Adipocyte (in vitro differentiated cells): ENCODE results near the gene PCSK7.

Experiments used
- DNase-seq: peaks from one replicate; pipeline ENCODE4 v3.0.0-alpha.2; 2015; ENCODE audit warnings: low read depth
- H3K27me3 ChIP-seq: replicated peaks from 2 replicates; pipeline ENCODE4 v1.7.0; 2013; ENCODE audit warnings: mild to moderate bottlenecking, low read length, moderate library complexity; ENCODE audit not compliant: control insufficient read depth, insufficient read depth
- H3K36me3 ChIP-seq: 2 replicates; pipeline ENCODE4 v1.7.0; 2013; ENCODE audit warnings: low read length, mild to moderate bottlenecking, moderate library complexity; ENCODE audit not compliant: control insufficient read depth, insufficient read depth, severe bottlenecking
- H3K4me1 ChIP-seq: 2 replicates; pipeline ENCODE4 v1.7.0; 2013; ENCODE audit warnings: mild to moderate bottlenecking, low read length, moderate library complexity; ENCODE audit not compliant: control insufficient read depth, insufficient read depth
- H3K4me3 ChIP-seq: 2 replicates; pipeline ENCODE4 v1.7.0; 2013; ENCODE audit warnings: mild to moderate bottlenecking, low read length, moderate library complexity
- H3K9ac ChIP-seq: 2 replicates; pipeline ENCODE4 v1.7.0; 2013; ENCODE audit warnings: mild to moderate bottlenecking, low read length, moderate library complexity
- H3K9me3 ChIP-seq: 2 replicates; pipeline ENCODE4 v1.7.0; 2013; ENCODE audit warnings: mild to moderate bottlenecking, low read length, moderate library complexity; ENCODE audit not compliant: control insufficient read depth

PCSK7 gene

DNA sequence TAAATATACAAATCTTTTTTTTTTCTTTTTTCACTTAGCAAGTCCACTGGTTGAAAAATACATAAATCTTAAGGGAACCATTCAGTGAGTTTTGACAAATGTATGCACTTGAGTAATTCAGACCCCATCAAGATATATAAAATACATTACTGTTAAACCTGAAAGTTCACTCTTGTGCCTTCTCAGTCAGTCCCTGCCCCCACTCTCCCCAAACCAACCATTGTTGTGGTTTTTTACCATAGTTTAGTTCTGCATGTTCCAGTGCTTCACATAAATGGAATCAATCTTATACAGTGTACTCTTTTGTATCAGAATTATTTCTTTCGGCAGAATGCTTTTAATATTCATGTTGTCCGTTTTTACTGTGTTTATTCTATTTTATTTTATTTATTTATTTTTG lies 26.7 kb upstream of the PCSK7 start:
- Histone ChIP-seq H3K36me3 (peaks cover 31% of the 10 kb centered on the region), H3K4me1 (peaks cover 15% of the 10 kb centered on the region), H3K9ac (no peak overlapping the region), H3K4me3 (no peak overlapping the region), H3K9me3 (no peaks in the 10 kb centered on the region), H3K27me3 (no peaks in the 10 kb centered on the region)
- DNase-seq: no peak

DNA sequence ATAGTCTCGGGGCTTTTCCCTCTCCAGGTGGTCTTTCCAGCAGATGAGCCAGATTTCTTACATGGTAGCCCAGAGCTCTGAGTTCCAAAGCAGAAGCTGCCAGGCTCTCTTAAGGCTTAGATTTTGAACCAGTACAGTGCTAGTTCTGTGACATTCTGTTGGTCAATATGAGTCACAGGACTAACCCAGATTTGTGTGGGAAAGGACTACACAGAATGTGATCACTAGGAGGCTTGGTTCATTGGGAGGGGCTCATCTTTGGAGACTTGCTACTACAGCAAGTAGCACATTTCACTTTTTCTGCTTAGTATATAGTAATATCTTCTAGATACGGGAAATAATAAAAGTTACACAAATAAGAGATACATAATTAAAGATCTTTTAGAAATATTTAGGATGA lies 24.7 kb upstream of the PCSK7 start:
- peaks cover 15% of the 10 kb centered on the region for H3K4me1 ChIP-seq
- no peak for DNase-seq
- H3K36me3 ChIP-seq: peaks cover 29% of the 10 kb centered on the region
- no peak overlapping the region for H3K9ac ChIP-seq
- H3K27me3 ChIP-seq: no peaks in the 10 kb centered on the region
- H3K9me3 ChIP-seq: no peaks in the 10 kb centered on the region
- H3K4me3 ChIP-seq: no peak overlapping the region

DNA sequence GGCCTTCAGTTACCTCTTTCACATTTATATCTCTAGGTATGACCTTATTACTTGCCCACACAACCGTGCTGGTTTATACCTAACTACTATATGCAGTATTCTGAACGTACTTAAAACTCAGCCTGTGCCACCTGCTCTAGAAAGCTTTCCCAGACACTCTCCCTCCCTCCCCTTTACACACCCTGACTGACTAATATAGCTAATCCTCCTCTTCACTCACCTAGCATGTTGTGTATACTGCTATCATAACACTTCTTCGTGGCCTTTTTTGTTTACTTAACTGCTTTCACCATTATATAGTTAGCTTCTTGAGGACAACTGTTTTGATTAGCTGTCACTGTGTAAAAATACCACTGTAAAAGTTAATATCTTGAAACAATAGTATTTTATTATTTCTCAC lies 24.1 kb upstream of the PCSK7 start:
- Histone ChIP-seq H3K27me3 (no peaks in the 10 kb centered on the region), H3K36me3 (peaks cover 24% of the 10 kb centered on the region), H3K9me3 (no peaks in the 10 kb centered on the region), H3K4me1 (peaks cover 15% of the 10 kb centered on the region), H3K4me3 (no peak overlapping the region), H3K9ac (no peak overlapping the region)
- DNase-seq: no peak

DNA sequence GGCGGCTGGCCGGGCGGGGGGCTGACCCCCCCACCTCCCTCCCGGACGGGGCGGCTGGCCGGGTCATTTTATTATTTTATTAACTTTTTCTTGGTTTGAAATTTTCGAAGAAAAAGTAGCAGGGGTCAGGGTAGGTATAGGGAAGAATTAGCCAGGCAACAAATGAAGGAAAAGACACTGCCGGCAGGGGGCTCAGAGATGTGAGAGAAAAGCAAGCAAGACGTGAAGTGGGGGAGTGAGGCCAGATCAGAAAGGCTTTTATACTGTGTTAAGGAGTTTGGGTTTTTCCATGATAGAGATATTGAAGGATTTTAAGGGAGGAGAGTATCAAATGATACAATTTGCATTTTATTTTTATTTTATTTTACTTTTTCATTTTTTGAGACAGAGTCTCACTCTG lies 19.6 kb upstream of the PCSK7 start:
- Histone ChIP-seq H3K36me3 (peaks cover 51% of the 10 kb centered on the region), H3K9ac (no peak overlapping the region), H3K4me3 (no peak overlapping the region), H3K4me1 (no peaks in the 10 kb centered on the region), H3K27me3 (no peaks in the 10 kb centered on the region), H3K9me3 (no peaks in the 10 kb centered on the region)
- DNase-seq: no peak

DNA sequence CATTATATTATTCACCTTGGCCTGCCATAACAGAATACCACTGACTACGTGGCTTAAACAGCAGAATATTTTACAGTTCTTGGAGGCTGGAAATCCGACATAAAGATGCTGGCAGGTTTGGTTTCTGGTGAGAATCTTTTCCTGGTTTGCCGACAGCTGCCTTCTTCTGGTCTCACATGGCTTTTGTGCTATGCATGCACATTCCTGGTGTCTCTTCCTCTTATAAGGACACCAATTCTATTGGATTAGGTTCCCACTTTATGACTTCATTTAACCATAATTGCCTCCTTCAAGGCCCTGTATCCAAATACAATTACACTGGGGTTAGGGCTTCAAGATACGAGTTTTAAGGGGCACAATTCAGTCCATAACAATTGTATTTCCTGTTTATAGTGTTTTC lies 17.7 kb upstream of the PCSK7 start:
- Histone ChIP-seq H3K4me1 (no peaks in the 10 kb centered on the region), H3K27me3 (no peaks in the 10 kb centered on the region), H3K36me3 (peaks cover 58% of the 10 kb centered on the region), H3K4me3 (no peak overlapping the region), H3K9me3 (no peaks in the 10 kb centered on the region), H3K9ac (no peak overlapping the region)
- no peak for DNase-seq

DNA sequence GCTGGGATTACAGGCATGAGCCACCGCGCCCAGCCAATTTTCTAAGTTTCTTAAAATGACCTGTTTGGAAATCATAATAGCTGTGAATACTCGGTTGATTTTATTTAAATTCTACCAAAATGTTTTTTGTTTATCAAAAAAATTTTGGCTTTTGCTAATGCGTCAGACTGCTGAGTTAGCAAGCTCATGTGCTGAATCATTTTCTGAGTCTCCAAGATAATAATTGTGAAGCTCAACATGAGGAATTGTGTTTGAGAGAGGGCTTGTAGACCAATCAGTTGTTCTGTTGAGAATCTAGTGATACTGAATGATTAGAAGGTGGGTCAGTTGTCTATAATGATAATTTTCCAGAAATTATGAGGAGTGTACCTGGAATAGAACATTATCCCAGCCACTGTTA lies 16.5 kb upstream of the PCSK7 start:
- H3K4me1 ChIP-seq: no peaks in the 10 kb centered on the region

DNA sequence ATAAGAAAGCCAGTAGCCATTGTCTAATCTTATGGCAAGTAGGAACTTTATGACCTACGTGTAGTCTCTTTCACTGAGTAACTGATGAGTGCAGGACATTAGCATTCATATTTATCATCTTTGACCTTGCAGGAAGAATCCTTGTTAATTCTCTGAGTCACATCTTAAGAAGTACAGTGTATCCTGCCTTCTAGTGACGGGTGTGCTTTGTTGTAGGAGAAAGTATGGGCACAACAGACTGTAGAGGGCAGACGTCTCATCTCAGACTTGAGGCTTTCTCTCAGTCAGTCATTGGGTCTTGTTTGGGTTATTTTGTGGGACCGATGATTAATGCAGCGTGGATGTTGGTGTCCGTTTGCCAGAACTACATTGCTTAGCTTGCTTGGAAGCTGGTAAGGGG lies 7.4 kb upstream of the PCSK7 start:
- no peaks in the 10 kb centered on the region for H3K27me3 ChIP-seq
- H3K36me3 ChIP-seq: peaks cover 24% of the 10 kb centered on the region

More for the DNA sequence above, 16.5 kb upstream of the PCSK7 start:
- Histone ChIP-seq H3K36me3 (peaks cover 57% of the 10 kb centered on the region), H3K4me3 (no peak overlapping the region), H3K27me3 (no peaks in the 10 kb centered on the region), H3K9me3 (no peaks in the 10 kb centered on the region), H3K9ac (no peak overlapping the region)
- no peak for DNase-seq

DNA sequence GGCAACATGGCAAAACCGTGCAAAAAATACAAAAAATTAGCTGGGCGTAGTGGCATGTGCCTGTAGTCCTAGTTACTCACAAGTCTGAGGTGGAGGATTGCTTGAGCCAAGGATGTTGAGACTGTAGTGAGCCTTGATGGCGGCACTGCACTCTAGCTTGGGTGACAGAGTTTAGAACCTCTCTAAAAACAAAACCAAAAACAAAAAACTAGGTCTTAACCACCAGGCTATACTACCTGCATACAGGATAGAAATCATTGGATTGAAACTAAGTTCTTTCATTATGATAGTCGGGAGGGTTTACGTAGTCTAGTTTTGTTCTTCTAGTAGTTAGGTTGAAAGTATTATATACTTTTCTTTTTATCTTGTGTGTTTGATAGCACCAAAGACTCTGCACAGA lies 6.3 kb upstream of the PCSK7 start:
- peaks cover 15% of the 10 kb centered on the region for H3K4me1 ChIP-seq
- no peak overlapping the region for H3K9ac ChIP-seq
- H3K27me3 ChIP-seq: no peaks in the 10 kb centered on the region
- peaks cover 20% of the 10 kb centered on the region for H3K36me3 ChIP-seq
- H3K9me3 ChIP-seq: no peaks in the 10 kb centered on the region
- H3K4me3 ChIP-seq: no peak overlapping the region
- no peak for DNase-seq

More for the DNA sequence above, 7.4 kb upstream of the PCSK7 start:
- DNase-seq: peak; percentile 73
- Histone ChIP-seq H3K9me3 (no peaks in the 10 kb centered on the region), H3K4me3 (no peak overlapping the region), H3K4me1 (peaks cover 5% of the 10 kb centered on the region), H3K9ac (no peak overlapping the region)

DNA sequence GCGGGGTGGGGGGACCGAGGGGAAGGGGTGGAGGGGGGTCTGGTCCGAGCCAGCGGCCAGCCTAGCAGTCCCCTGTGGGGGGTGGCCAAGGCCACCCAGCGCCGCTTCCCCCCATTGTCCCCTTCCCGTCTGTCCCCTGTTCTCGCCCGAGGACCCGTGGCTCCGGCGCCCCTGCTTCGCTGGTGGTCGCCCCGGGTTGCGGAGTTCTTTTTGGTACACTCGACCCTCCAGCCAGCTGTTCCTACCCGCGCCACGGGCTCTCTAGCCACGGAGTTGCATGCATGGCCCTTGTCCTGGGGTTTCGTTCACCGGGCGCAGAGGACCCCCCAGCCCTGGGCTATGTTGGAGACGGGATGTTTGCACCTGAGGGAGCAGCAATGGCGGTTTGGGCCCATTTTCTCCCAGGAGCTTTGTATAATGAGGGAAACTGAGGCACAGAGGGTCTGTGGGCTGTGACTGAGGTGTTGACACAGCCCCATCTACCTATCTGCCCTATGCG lies 1.1 kb upstream of the PCSK7 start:
- peak overlapping the region; percentile 96 for H3K4me3 ChIP-seq
- peaks cover 29% of the 10 kb centered on the region for H3K4me1 ChIP-seq
- peaks cover 27% of the 10 kb centered on the region for H3K36me3 ChIP-seq
- H3K27me3 ChIP-seq: no peaks in the 10 kb centered on the region
- H3K9me3 ChIP-seq: no peaks in the 10 kb centered on the region
- H3K9ac ChIP-seq: peak overlapping the region; percentile 95
- DNase-seq: peak; percentile 41

DNA sequence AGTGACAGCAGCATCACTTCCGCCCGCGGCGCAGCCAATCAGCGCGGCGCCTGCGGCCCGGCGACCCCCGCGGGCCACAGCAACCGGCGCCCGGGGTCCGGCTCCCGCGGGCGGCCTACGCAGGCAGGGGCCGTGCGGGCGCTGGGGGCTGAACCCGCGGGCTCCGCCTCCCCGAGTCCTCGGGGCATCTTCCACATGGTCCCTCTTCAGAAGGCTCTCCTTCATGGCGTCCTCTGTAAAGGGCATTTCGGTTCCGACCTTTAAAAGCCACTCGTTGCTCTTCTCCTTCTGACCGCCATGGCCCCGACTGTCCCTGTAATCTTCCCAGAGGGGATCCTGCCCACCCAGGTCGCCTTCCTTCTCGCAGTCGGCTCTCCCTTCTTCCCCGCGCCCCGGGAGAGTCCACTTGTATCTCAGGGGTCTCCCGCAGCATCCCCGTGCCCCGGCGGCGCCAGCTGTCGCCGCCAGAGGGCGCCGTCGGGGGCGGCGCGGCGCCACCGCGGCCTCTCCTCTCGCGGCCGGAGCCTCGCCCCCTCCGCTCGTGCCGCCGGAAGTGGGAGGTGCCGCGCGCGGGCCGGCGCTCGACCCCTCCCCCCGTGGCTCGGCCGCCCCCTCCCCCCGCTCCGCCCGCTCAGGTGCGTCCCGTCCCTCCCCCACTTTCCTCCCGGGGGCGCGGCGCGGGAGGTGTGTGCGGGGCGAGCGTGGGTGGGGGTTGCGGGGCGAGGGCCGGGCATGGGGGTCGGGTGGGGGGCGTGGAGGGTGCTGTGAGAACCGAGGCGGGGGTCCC lies 412 bp upstream of the PCSK7 start, which contains the start of gene RNF214:
RNF214 (plus strand) TSS at position 580 of the 787 bp plus-strand sequence. CDS start 1,602 bp downstream, outside the sequence.
- H3K36me3 ChIP-seq: peaks cover 34% of the 10 kb centered on the region
- H3K27me3 ChIP-seq: no peaks in the 10 kb centered on the region

DNA sequence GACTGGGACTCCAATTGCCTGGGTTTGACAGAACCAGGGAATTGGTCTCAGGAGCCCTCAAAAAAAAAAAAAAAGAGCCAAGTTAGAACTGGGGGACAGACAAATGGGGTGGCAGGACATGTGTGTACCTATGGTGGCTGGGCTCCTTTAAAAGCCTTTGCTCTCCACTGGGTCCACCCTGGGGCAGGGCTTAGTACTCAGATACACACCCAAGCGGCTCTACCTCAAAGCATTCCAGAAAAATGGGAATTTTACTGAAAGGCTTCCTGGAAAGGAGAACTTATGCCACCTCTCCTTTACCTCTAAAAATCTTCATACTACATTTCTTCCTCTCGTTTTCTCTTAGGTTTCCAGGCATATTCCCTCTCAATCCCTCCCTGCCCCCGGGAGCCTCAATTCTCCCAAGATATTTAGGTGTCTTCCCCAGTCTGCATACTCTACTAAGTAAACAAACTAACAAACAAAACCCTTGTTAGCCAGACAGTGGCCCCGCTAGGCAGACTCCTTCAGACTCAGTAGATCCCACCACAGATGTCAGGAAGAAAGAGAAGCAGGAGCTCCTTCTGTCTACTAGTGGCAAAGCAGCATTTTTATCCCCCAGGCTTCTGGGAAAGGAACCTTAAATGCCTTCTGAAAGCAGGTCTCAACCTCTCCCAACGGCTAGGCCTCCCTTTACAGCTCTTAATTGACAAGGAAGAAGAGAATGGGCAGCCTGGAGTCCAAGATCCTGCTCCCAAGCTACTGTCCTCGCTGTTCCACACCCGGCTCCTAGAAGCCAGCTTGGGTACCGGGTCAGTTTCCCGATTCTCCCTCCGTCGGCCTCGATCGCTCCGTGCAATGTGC lies 653 bp downstream of the PCSK7 start:
- H3K27me3 ChIP-seq: no peaks in the 10 kb centered on the region
- H3K9ac ChIP-seq: peak overlapping the region; percentile 99
- peaks cover 36% of the 10 kb centered on the region for H3K36me3 ChIP-seq
- H3K4me1 ChIP-seq: peaks cover 29% of the 10 kb centered on the region
- peak overlapping the region; percentile 99 for H3K4me3 ChIP-seq
- DNase-seq: peak; percentile 42
- H3K9me3 ChIP-seq: no peaks in the 10 kb centered on the region

More for the DNA sequence above, 412 bp upstream of the PCSK7 start, which contains the start of gene RNF214:
- Histone ChIP-seq H3K9ac (peak within 1 kb of the TSS; percentile 99), H3K9me3 (no peaks in the 10 kb centered on the region), H3K4me3 (peak within 1 kb of the TSS; percentile 99), H3K4me1 (peaks cover 29% of the 10 kb centered on the region)
- DNase-seq: peak; percentile 91
